Measurements from ENCODE around the gene ENDOD1.

Gene ENDOD1

DNA sequence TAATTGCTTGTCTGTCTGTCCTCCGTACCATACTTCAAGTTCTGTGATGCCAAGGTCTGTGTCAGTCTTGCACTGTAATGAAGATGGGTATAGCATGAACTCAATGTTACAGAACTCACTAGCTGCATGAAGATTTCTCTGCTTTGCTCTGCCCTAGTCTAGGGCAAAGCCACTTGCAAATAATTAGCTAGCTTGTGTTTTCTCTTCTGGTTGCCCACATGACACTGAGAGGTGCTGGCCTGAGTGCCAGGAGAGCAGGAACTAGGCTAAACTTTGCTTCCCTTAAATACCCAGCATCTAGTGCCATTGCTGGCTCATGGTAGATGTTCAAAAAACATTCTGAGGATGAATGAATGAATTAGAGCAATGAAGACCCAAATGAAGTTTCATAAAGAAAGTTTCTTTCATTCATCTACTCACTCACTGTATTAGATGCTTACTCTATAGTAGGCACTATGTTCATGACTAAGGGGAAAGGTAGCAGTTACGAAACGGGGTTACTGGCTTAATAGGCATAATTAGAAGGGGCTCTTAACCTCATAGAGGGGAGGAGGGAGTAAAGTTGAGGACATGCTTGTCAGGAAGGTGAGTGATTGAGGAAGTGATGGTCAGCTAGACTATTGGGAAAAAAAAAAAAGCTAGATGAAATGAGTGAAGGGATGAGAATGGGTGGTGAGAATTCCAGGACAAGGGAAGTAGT is 4.4 kb upstream of the ENDOD1 start:
- H3K27ac ChIP-seq: peak overlapping the region; percentile 83
- TF ChIP-seq, protein P1, sequence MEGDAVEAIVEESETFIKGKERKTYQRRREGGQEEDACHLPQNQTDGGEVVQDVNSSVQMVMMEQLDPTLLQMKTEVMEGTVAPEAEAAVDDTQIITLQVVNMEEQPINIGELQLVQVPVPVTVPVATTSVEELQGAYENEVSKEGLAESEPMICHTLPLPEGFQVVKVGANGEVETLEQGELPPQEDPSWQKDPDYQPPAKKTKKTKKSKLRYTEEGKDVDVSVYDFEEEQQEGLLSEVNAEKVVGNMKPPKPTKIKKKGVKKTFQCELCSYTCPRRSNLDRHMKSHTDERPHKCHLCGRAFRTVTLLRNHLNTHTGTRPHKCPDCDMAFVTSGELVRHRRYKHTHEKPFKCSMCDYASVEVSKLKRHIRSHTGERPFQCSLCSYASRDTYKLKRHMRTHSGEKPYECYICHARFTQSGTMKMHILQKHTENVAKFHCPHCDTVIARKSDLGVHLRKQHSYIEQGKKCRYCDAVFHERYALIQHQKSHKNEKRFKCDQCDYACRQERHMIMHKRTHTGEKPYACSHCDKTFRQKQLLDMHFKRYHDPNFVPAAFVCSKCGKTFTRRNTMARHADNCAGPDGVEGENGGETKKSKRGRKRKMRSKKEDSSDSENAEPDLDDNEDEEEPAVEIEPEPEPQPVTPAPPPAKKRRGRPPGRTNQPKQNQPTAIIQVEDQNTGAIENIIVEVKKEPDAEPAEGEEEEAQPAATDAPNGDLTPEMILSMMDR (conservative IDR thresholded peaks at IDR 0.05): no peak

DNA sequence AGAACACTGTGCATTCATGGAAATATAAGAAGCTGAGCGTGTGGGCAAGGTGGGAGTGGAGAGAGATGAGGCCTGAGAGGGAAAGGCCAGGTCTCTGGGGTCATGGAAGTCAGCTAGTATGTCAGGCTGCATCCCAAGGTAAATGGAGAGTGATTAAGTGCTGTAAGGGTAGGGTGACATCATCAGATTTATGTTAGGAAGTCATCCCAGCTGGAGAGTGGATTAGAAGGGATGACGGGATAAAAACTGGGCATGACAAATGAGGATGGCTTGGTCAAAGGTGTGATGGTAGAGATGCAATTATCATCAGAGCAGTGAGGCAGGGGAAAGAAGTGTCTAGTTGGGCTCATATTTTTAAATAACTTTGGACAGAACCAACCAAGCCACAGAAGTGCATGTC is 3.5 kb upstream of the ENDOD1 start:
- TF ChIP-seq, protein P1 (conservative IDR thresholded peaks at IDR 0.05): no peak
- H3K27ac ChIP-seq: peak overlapping the region; percentile 83

DNA sequence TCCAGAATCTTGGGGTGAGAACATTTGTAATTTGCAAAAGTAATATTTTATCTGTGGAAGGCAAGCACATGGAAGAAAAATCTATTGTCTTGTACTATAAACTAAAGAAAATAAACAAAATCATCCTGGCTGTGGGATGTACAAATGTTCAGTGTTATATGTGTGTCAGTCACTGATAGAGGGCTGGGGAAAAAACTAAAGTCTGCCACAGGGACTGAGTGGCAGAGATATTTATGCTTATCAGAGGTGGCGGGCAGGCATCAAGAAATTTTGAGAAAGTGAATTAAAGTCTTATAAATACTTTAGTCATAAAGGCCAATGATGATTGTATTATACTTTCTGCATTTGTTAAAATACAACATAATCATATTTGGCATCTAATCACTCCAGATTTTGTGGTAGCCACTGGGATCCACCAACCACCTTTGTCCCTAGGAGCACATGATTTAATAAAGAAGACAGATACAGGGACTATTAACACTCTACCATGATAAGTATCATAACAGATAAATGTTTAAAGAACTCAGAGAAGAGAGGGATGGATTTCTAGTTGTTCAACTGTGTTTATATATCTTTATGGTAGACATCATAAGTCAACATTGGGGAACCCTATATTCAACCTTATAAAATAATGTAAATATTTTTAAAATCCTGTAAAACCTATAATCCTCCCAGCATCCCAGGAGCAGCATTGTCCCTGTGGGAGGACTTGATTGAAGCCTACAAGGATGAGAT is 2.6 kb upstream of the ENDOD1 start:
- TF ChIP-seq, protein P1 (conservative IDR thresholded peaks at IDR 0.05): no peak

DNA sequence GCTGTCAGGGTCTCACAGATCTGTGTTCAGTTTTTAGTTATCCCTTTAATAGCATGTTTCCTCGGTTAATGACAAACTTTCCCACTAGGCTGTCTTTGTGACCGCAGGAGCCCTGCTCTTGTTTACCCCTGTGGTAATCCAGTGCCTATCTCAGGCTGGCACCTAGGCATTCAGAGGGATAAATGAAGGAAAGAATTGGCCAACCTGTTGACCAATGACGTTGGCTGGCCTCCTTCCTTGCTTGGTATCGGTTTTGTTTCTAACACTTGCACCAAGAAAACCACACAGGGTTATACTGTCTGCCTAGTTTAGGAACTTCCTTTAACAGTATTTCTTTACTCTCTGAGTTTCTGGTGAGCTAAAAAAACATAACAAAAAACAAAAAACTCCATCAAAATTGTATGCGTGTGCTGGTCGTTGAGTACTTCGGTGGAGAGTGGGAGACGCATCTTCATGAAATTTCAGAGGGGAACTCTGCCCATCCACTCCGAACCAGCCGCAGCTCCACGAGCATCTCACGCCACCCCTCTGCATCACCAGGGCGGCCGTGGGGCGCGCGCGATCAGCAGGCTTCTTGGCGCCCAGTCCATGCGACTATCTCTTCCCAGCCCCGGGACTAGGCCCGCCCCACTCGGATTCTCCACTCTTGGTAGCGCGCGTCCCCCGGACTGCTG is 563 bp upstream of the ENDOD1 start:
- TF ChIP-seq, protein P1 (conservative IDR thresholded peaks at IDR 0.05): no peak
- peak overlapping the region; percentile 83 for H3K27ac ChIP-seq

More for the DNA sequence above, 2.6 kb upstream of the ENDOD1 start:
- H3K27ac ChIP-seq: peak overlapping the region; percentile 83

DNA sequence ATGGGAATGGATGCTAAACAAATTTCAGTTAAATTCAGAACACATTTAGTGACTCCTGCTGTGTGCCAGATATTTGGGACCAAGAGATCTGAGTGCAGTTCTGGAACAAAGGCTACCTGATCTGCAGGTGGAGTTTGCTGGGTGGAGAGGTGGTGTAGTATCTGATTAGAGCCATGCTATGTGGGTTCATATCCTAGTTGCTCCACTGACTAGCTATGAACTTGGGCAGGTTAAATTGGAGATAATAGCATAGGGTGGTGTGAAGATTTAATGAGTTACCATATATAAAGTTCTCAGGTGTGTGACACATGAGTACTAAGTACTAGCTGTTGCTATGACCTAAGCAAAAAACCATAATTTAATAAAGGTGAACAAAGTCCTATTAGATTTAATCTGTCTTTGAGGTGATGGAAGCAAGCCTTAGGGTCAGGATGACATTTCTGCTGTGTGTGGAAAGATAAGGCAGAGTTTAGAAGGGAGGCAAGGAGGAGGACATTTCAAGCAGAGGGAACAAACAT is 2.1 kb downstream of the ENDOD1 start:
- TF ChIP-seq, protein P1 (conservative IDR thresholded peaks at IDR 0.05): no peak
- H3K27ac ChIP-seq: no peak overlapping the region

DNA sequence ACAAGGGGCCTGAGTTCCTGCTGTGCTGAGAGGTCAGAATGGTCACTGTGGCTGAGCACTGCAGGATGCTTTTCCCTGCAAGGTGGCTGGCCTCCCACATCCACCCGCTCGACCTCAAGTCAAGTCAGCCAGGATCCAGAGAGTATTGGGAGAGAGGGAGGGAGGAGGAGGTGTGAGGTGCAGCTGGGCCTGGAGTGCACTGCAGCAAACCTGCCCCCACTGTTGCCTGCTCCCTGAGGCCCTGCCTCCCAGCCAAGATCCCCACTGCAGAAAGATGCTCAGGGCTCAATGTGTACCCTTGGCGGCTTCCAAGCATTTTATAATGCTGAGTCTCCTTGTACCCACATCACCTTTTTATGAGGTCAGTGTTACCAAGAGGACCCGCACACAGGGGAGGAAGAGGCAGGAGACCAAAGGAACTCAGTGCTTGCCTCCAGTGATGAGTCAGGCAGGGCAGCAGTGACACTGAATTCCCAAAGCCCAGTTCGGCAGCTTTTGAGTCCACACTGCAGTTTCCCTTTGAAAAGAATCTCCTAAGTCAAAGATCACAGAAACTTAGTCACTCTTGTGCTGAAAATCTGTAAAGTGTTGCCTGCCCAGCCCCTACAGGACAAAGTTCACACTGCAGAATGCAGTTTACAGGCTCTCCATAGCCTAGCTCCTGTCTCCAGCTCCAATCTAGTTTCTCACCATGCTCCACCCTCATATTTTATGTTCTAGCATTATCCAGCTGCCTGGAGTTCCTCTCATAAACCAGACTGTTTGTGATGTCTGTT is 3.1 kb downstream of the ENDOD1 start:
- H3K27ac ChIP-seq: no peak overlapping the region
- TF ChIP-seq, protein P1 (conservative IDR thresholded peaks at IDR 0.05): peak; percentile 59
